ENCODE results near the gene SUFU.

SUFU gene

DNA sequence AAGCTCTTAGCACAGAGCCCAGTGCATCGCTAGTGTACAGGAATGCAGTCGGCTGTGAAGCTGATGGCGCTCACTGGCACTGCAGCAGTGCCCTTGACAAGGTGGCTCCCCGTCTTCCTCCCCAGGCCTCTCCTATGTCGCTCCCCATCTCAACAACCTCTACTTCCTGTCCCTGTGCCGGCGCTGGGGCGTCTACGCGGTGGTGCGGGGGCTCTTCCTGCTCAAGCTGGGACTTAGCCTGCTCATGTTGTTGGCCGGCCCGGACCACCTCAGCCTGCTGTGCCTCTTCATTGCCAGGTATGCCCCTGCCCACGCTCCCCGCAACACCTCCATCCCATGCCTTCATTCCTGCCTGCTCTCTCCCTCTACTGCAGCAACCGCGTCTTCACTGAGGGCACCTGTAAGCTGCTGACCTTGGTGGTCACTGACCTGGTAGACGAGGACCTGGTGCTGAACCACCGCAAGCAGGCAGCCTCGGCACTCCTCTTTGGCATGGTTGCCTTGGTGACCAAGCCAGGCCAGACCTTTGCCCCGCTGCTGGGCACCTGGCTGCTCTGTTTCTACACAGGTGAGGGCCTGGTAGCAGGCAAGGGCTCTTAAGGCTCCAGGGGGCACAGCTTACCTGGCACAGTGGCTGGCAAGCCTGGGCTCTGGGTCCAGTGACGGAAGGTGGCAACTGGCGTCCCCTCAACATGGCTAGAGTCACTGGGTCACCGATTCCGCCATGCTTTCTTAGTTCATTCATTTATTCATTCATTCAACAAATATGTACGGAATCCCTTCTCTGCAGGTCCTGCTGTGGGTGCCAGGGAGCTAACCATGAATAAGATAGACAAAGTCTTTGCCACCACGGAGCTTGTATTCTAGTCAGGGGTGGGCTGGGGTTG is 30.1 kb upstream of the SUFU start:
- WGBS, 2 donors (ENCODE audit: extremely low coverage in 2 of 2, insufficient read length in 2 of 2, insufficient replicate concordance in 1 of 2), result no CpG with 5 or more reads among the region's 27 CpGs
- H3K27me3 ChIP-seq (ENCODE audit: control insufficient read depth in 3 of 3, insufficient read depth in 3 of 3, low read depth in 1 of 3, low read length in 3 of 3), result no peaks in the 10 kb centered on the region
- H3K4me1 ChIP-seq (ENCODE audit: control insufficient read depth in 2 of 2, insufficient read depth in 1 of 2, low read depth in 1 of 2, low read length in 2 of 2), result no peaks in the 10 kb centered on the region
- H2BK12ac ChIP-seq (ENCODE audit: low read length), result no peak overlapping the region
- H2BK120ac ChIP-seq (ENCODE audit: low read depth, low read length), result peak overlapping the region; percentile 74
- H2AK5ac ChIP-seq (ENCODE audit: low read depth, low read length), result peak overlapping the region; percentile 63
- no peaks in the 10 kb centered on the region for H3K9me3 ChIP-seq (replicated peaks in 1 of 2; ENCODE audit: control insufficient read depth in 2 of 2, insufficient read depth in 1 of 2, low read depth in 1 of 2, low read length in 2 of 2)
- H3K9ac ChIP-seq (ENCODE audit: low read depth, low read length, poor library complexity), result peak overlapping the region; percentile 70
- H2AFZ ChIP-seq (ENCODE audit: low read length), result no peak overlapping the region
- peaks cover under 1 to 60% of the 10 kb centered on the region in 2 donors for H3K36me3 ChIP-seq (replicated peaks in 1 of 2; ENCODE audit: control insufficient read depth in 2 of 2, insufficient read depth in 2 of 2, low read length in 2 of 2)
- no peak overlapping the region for H3K4ac ChIP-seq (ENCODE audit: low read length)
- H3K23ac ChIP-seq (ENCODE audit: low read depth, low read length, poor library complexity), result no peak overlapping the region
- H2BK5ac ChIP-seq (ENCODE audit: low read length), result peak overlapping the region; percentile 93
- no peak overlapping the region for H3K14ac ChIP-seq (ENCODE audit: low read length)
- no peak for DNase-seq (ENCODE audit: low spot score)
- H3K18ac ChIP-seq (ENCODE audit: low read length), result peak overlapping the region; percentile 38
- no peak overlapping the region for H3K4me2 ChIP-seq (ENCODE audit: insufficient read depth, low read length, poor library complexity, severe bottlenecking)
- no peak overlapping the region for H3K27ac ChIP-seq (replicated peaks; ENCODE audit: low read length)
- no peak overlapping the region for H4K91ac ChIP-seq (ENCODE audit: low read depth, low read length, poor library complexity)
- H3K4me3 ChIP-seq (ENCODE audit: low read length in 2 of 2), result no peak overlapping the region
- peaks cover 2% of the 10 kb centered on the region for H3K79me1 ChIP-seq (ENCODE audit: low read depth, low read length)
- no peak overlapping the region for H2BK15ac ChIP-seq (ENCODE audit: low read length)
- H4K8ac ChIP-seq (ENCODE audit: low read depth, low read length), result peak overlapping the region; percentile 56

DNA sequence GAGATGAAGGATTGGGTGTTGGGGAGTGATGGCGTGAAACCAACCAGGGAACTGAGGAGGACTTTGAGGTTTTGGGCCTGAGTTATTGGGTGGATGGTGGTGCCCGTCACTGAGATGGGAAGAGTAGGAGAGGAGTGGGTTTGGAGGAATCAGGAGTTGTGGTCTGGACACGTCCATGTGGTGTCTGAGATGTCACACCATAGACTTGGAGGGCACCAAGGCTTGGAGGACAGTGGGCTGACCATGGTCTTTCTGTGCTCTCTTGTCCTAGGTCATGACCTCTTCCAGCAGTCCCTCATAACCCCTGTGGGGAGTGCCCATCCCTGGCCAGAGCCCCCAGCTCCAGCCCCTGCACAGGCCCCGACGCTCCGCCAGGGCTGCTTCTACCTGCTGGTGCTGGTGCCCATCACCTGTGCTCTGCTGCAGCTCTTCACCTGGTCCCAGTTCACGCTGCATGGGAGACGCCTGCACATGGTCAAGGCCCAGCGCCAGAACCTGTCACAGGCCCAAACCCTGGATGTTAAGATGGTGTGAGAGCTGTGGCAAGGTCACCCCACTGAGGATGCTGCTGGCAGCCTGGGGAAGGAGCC is 28.2 kb upstream of the SUFU start:
- peak overlapping the region; percentile 13 for H3K18ac ChIP-seq (ENCODE audit: low read length)
- DNase-seq (ENCODE audit: low spot score), result no peak
- no peaks in the 10 kb centered on the region for H3K9me3 ChIP-seq (replicated peaks in 1 of 2; ENCODE audit: control insufficient read depth in 2 of 2, insufficient read depth in 1 of 2, low read depth in 1 of 2, low read length in 2 of 2)
- H3K27ac ChIP-seq (replicated peaks; ENCODE audit: low read length), result no peak overlapping the region
- H2BK15ac ChIP-seq (ENCODE audit: low read length), result no peak overlapping the region
- no peak overlapping the region for H3K23ac ChIP-seq (ENCODE audit: low read depth, low read length, poor library complexity)
- H4K91ac ChIP-seq (ENCODE audit: low read depth, low read length, poor library complexity), result no peak overlapping the region
- H2BK120ac ChIP-seq (ENCODE audit: low read depth, low read length), result peak overlapping the region; percentile 81
- no peak overlapping the region for H2BK5ac ChIP-seq (ENCODE audit: low read length)
- H2AK5ac ChIP-seq (ENCODE audit: low read depth, low read length), result peak overlapping the region; percentile 70
- no peak overlapping the region for H3K4me3 ChIP-seq (ENCODE audit: low read length in 2 of 2)
- peak overlapping the region; percentile 56 for H3K14ac ChIP-seq (ENCODE audit: low read length)
- no peak overlapping the region for H2AFZ ChIP-seq (ENCODE audit: low read length)
- H3K79me1 ChIP-seq (ENCODE audit: low read depth, low read length), result no peaks in the 10 kb centered on the region
- peak overlapping the region; percentile 22 for H2BK12ac ChIP-seq (ENCODE audit: low read length)
- H3K36me3 ChIP-seq (replicated peaks in 1 of 2; ENCODE audit: control insufficient read depth in 2 of 2, insufficient read depth in 2 of 2, low read length in 2 of 2), result peaks cover 10 to 63% of the 10 kb centered on the region in 2 donors
- no peaks in the 10 kb centered on the region for H3K4me1 ChIP-seq (ENCODE audit: control insufficient read depth in 2 of 2, insufficient read depth in 1 of 2, low read depth in 1 of 2, low read length in 2 of 2)
- no peaks in the 10 kb centered on the region for H3K27me3 ChIP-seq (ENCODE audit: control insufficient read depth in 3 of 3, insufficient read depth in 3 of 3, low read depth in 1 of 3, low read length in 3 of 3)
- H3K9ac ChIP-seq (ENCODE audit: low read depth, low read length, poor library complexity), result no peak overlapping the region
- H4K8ac ChIP-seq (ENCODE audit: low read depth, low read length), result no peak overlapping the region
- no CpG with 5 or more reads among the region's 9 CpGs for WGBS, 2 donors (ENCODE audit: extremely low coverage in 2 of 2, insufficient read length in 2 of 2, insufficient replicate concordance in 1 of 2)
- H3K4me2 ChIP-seq (ENCODE audit: insufficient read depth, low read length, poor library complexity, severe bottlenecking), result no peak overlapping the region
- H3K4ac ChIP-seq (ENCODE audit: low read length), result no peak overlapping the region

DNA sequence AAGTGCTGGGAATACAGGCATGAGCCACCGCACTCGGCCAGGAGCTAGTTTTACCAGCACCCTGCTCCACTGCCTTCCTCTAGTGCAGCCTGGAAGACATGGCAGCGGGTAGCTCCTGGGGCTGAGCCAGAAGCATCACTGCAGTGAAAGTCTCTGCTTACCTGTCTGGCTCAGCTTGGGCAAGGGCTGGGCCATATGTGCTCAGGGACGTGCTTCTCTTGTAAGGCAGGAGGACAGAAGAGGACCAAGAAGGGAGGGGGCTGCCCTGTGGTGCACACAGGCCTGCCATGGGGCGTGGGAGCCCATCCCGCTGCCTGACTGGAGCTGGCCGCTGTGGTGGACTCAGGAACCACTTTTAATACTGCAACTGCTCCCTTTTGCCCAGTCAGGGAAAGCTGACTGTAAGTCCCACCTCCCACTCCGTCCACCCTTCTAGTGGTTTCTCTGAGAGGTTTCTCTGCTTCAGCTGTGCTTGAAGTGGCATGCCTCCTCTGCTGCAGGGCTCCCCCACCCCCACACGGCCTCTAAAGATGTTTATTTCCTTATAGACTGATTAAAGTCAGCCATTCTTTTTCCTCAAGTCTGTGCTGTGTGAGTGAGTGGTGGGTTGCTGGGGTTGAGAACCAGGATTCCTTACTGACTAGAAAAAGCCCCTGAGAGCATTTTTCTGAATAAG is 27.2 kb upstream of the SUFU start:
- Histone ChIP-seq H3K4me1 (ENCODE audit: control insufficient read depth in 2 of 2, insufficient read depth in 1 of 2, low read depth in 1 of 2, low read length in 2 of 2) (no peaks in the 10 kb centered on the region), H3K4me3 (ENCODE audit: low read length in 2 of 2) (no peak overlapping the region), H3K36me3 (replicated peaks in 1 of 2; ENCODE audit: control insufficient read depth in 2 of 2, insufficient read depth in 2 of 2, low read length in 2 of 2) (peaks cover 21 to 74% of the 10 kb centered on the region in 2 donors), H3K4ac (ENCODE audit: low read length) (no peak overlapping the region), H2BK120ac (ENCODE audit: low read depth, low read length) (no peak overlapping the region), H3K27ac (replicated peaks; ENCODE audit: low read length) (no peak overlapping the region), H4K8ac (ENCODE audit: low read depth, low read length) (no peak overlapping the region), H3K9me3 (replicated peaks in 1 of 2; ENCODE audit: control insufficient read depth in 2 of 2, insufficient read depth in 1 of 2, low read depth in 1 of 2, low read length in 2 of 2) (no peaks in the 10 kb centered on the region), H2AK5ac (ENCODE audit: low read depth, low read length) (no peak overlapping the region), H3K14ac (ENCODE audit: low read length) (no peak overlapping the region), H3K23ac (ENCODE audit: low read depth, low read length, poor library complexity) (no peak overlapping the region), H2BK15ac (ENCODE audit: low read length) (no peak overlapping the region), H3K9ac (ENCODE audit: low read depth, low read length, poor library complexity) (no peak overlapping the region), H2BK12ac (ENCODE audit: low read length) (no peak overlapping the region), H3K79me1 (ENCODE audit: low read depth, low read length) (peaks cover 2% of the 10 kb centered on the region), H3K4me2 (ENCODE audit: insufficient read depth, low read length, poor library complexity, severe bottlenecking) (no peak overlapping the region), H3K18ac (ENCODE audit: low read length) (no peak overlapping the region), H2AFZ (ENCODE audit: low read length) (no peak overlapping the region), H4K91ac (ENCODE audit: low read depth, low read length, poor library complexity) (no peak overlapping the region), H2BK5ac (ENCODE audit: low read length) (no peak overlapping the region), H3K27me3 (ENCODE audit: control insufficient read depth in 3 of 3, insufficient read depth in 3 of 3, low read depth in 1 of 3, low read length in 3 of 3) (no peaks in the 10 kb centered on the region)
- DNase-seq (ENCODE audit: low spot score), result no peak
- no CpG with 5 or more reads among the region's 9 CpGs for WGBS, 2 donors (ENCODE audit: extremely low coverage in 2 of 2, insufficient read length in 2 of 2, insufficient replicate concordance in 1 of 2)

DNA sequence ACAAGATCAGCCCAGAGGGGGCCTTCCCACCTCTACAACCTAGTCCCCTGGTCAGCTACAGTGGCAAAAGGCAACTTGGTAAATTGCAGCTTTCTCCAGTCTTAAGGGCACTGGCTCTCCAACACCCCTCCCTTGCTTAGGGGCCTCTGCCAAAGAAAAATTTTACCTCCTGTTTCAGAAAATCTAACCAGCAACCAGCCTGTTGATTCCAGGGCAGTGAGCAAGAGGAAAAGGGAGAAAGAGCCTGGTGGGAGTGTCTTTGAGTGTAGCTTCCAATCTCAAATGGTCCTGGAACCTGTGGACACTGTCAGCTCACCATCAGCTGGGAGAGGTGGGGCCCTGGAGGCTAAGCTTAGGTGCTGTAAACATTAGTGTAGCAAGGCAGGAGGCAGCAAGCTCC is 24.1 kb upstream of the SUFU start:
- H3K18ac ChIP-seq (ENCODE audit: low read length), result no peak overlapping the region
- H3K27me3 ChIP-seq (ENCODE audit: control insufficient read depth in 3 of 3, insufficient read depth in 3 of 3, low read depth in 1 of 3, low read length in 3 of 3), result no peaks in the 10 kb centered on the region
- H3K4ac ChIP-seq (ENCODE audit: low read length), result no peak overlapping the region
- H2BK5ac ChIP-seq (ENCODE audit: low read length), result no peak overlapping the region
- no peak overlapping the region for H2AK5ac ChIP-seq (ENCODE audit: low read depth, low read length)
- H2BK120ac ChIP-seq (ENCODE audit: low read depth, low read length), result no peak overlapping the region
- H4K8ac ChIP-seq (ENCODE audit: low read depth, low read length), result no peak overlapping the region
- H2AFZ ChIP-seq (ENCODE audit: low read length), result no peak overlapping the region
- H3K79me1 ChIP-seq (ENCODE audit: low read depth, low read length), result peaks cover 4% of the 10 kb centered on the region
- H3K9ac ChIP-seq (ENCODE audit: low read depth, low read length, poor library complexity), result no peak overlapping the region
- no peak overlapping the region for H4K91ac ChIP-seq (ENCODE audit: low read depth, low read length, poor library complexity)
- H2BK12ac ChIP-seq (ENCODE audit: low read length), result no peak overlapping the region
- no peak overlapping the region for H2BK15ac ChIP-seq (ENCODE audit: low read length)
- no peak overlapping the region for H3K14ac ChIP-seq (ENCODE audit: low read length)
- no peak overlapping the region for H3K27ac ChIP-seq (replicated peaks; ENCODE audit: low read length)
- H3K36me3 ChIP-seq (replicated peaks in 1 of 2; ENCODE audit: control insufficient read depth in 2 of 2, insufficient read depth in 2 of 2, low read length in 2 of 2), result peaks cover 44 to 90% of the 10 kb centered on the region in 2 donors
- H3K4me2 ChIP-seq (ENCODE audit: insufficient read depth, low read length, poor library complexity, severe bottlenecking), result no peak overlapping the region
- no peak for DNase-seq (ENCODE audit: low spot score)
- H3K23ac ChIP-seq (ENCODE audit: low read depth, low read length, poor library complexity), result no peak overlapping the region
- H3K4me3 ChIP-seq (ENCODE audit: low read length in 2 of 2), result no peak overlapping the region
- H3K9me3 ChIP-seq (replicated peaks in 1 of 2; ENCODE audit: control insufficient read depth in 2 of 2, insufficient read depth in 1 of 2, low read depth in 1 of 2, low read length in 2 of 2), result no peaks in the 10 kb centered on the region
- no peaks in the 10 kb centered on the region for H3K4me1 ChIP-seq (ENCODE audit: control insufficient read depth in 2 of 2, insufficient read depth in 1 of 2, low read depth in 1 of 2, low read length in 2 of 2)
